Aorta (tissue), 5 donors: ENCODE measurements around the gene THRB. TPM values are rescaled to one million over a fixed set of nuclear protein-coding genes. Genes with fewer than 3 reads are reported as not detected.

Source experiments
- ATAC-seq: fragments of 200-7000 bp; cut with Tn5 transposase; one replicate; pipeline ENCODE4 v1.9.1; 2022; ENCODE audit warnings: moderate library complexity; ENCODE audit not compliant: low FRiP score
- DNase-seq, 2 donors: peaks; one replicate each; pipeline ENCODE4 v3.0.0-alpha.2; 2020
- H3K27ac ChIP-seq, 2 donors: one replicate each; pipeline ENCODE4 v1.5.1; 2013; ENCODE audit warnings: low read length in 2 of 2, mild to moderate bottlenecking in 2 of 2, moderate library complexity in 2 of 2, control low read depth in 1 of 2, inconsistent platforms in 1 of 2, low read depth in 1 of 2
- H3K27me3 ChIP-seq, 2 donors: one replicate each; pipeline ENCODE4 v1.6.1; 2013; ENCODE audit warnings: control low read depth in 1 of 2, low read length in 1 of 2, mild to moderate bottlenecking in 1 of 2, moderate library complexity in 1 of 2; ENCODE audit not compliant: insufficient read depth in 2 of 2, control insufficient read depth in 1 of 2
- H3K36me3 ChIP-seq, 2 donors: one replicate each; pipeline ENCODE4 v1.6.1; 2013; ENCODE audit warnings: control low read depth in 1 of 2, low read length in 1 of 2, mild to moderate bottlenecking in 1 of 2; ENCODE audit not compliant: insufficient read depth in 2 of 2, control insufficient read depth in 1 of 2
- H3K4me1 ChIP-seq, 2 donors: one replicate each; pipeline ENCODE4 v1.6.1; 2013; ENCODE audit warnings: low read length in 2 of 2, control low read depth in 1 of 2, mild to moderate bottlenecking in 1 of 2, moderate library complexity in 1 of 2; ENCODE audit not compliant: insufficient read depth in 2 of 2, control insufficient read depth in 1 of 2
- H3K4me3 ChIP-seq, 2 donors: one replicate each; pipeline ENCODE4 v1.5.1; 2013; ENCODE audit warnings: low read length in 2 of 2, control low read depth in 1 of 2, mild to moderate bottlenecking in 1 of 2
- H3K9me3 ChIP-seq: one replicate; pipeline ENCODE4 v1.6.1; 2013; ENCODE audit warnings: mild to moderate bottlenecking, low read length; ENCODE audit not compliant: control insufficient read depth
- WGBS, 2 donors: extraction: QIAGEN DNeasy Blood & Tissue Kit; methylation state at CpG; one replicate each; pipeline ENCODE4 v1.1.7; 2013; 5-methylcytosine and 5-hydroxymethylcytosine counted together
- intact Hi-C, 2 donors: fragments of 100-400 bp; cut with DNase I; formaldehyde crosslinking; loops; one replicate each; pipeline versions ENCODE4 v1.14.2 to v1.15.0; 2022
- polyA plus RNA-seq, 2 donors: library from polyadenylated mRNA; stranded (reverse); fragments of 200-250 nt; gene quantifications; one replicate each; pipeline ENCODE4 v1.2.3, GENCODE V29; 2013
- total RNA-seq, 2 donors: library from RNA; stranded (reverse); fragmentation: NEBNext Ultra II Directional; extraction: Animal tissue kit (Norgen Biotek cat#: 25700); gene quantifications; one replicate each; pipeline ENCODE4 v1.2.1, GENCODE V29; 2021
- donor health status: healthy with polysubstance abuse.
- donor health status: Bipolar disorder and iron deficiency.
- donor health status: DM: no; HTN: no; CAD: no.
- donor health status: DM: no; HTN: no; CAD: no.
- donor health status: DM: yes; HTN: yes; CAD: no.

Gene THRB
- total and polyA plus RNA-seq, 4 donors, result 20.2 to 77.9 (median 42.8) TPM

GRCh38 chr3:24254649-24255048 lies 240.0 kb downstream of the THRB start:
- H3K4me1 ChIP-seq, result peaks cover 8 to 22% of the 10 kb centered on the region in 2 donors
- no peaks in the 10 kb centered on the region for H3K27me3 ChIP-seq
- intact Hi-C loops, result no loop called here
- ATAC-seq, result no peak
- H3K9me3 ChIP-seq, result no peaks in the 10 kb centered on the region
- no peak overlapping the region for H3K4me3 ChIP-seq
- H3K36me3 ChIP-seq, result no peaks in the 10 kb centered on the region
- H3K27ac ChIP-seq, result peak overlapping the region in 1 of 2 donors; percentile 28
- DNase-seq, result no peak
- WGBS, 2 donors, result 0 to 5% methylated on average over 1 of the region's 1 CpG

GRCh38 chr3:24253336-24253735 lies 241.3 kb downstream of the THRB start:
- Histone ChIP-seq H3K27me3 (no peaks in the 10 kb centered on the region), H3K9me3 (no peaks in the 10 kb centered on the region), H3K27ac (peak overlapping the region in 1 of 2 donors; percentile 36), H3K36me3 (no peaks in the 10 kb centered on the region), H3K4me1 (peaks cover 7 to 22% of the 10 kb centered on the region in 2 donors), H3K4me3 (no peak overlapping the region)
- intact Hi-C loops, result no loop called here
- DNase-seq (no peak), ATAC-seq (no peak)
- 11 to 20% methylated on average over 1 of the region's 1 CpG for WGBS, 2 donors

DNA sequence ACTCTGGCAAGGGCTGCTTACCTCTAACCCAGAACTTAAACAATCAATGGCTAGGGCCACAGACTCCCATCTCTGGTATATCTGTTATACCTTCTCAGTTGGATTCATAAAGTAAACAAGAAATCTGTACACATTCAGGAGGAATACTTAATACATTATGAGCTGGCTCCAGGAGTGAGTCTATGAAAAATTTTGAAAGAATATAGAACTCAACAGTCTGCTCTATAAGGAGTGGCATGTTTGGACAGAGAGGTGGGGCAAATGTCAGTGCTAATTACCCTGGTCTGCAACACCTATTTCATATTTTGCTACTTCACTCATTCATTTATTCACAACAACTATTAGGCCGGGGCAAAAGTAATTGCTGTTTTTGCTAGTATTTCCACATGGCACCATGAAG lies 245.1 kb downstream of the THRB start:
- no peak for DNase-seq
- peaks cover 6 to 8% of the 10 kb centered on the region in 2 donors for H3K4me1 ChIP-seq
- H3K27ac ChIP-seq, result no peak overlapping the region
- ATAC-seq, result no peak
- no peaks in the 10 kb centered on the region for H3K36me3 ChIP-seq
- no peaks in the 10 kb centered on the region for H3K27me3 ChIP-seq
- no peak overlapping the region for H3K4me3 ChIP-seq
- intact Hi-C loops, result loop anchor here in 1 of 2 donors (10.0 kb wide), 1 partner anchor 1225 kb away; no protein-coding TSS in a partner anchor
- 97 to 100% methylated on average over 1 of the region's 1 CpG for WGBS, 2 donors
- H3K9me3 ChIP-seq, result no peaks in the 10 kb centered on the region

GRCh38 chr3:24245056-24245455 lies 249.6 kb downstream of the THRB start:
- ATAC-seq (no peak), DNase-seq (no peak)
- intact Hi-C loops, result loop anchor here in 1 of 2 donors (10.0 kb wide), 1 partner anchor 1230 kb away; no protein-coding TSS in a partner anchor
- Histone ChIP-seq H3K36me3 (no peaks in the 10 kb centered on the region), H3K4me3 (no peak overlapping the region), H3K9me3 (no peaks in the 10 kb centered on the region), H3K4me1 (peaks cover 3 to 6% of the 10 kb centered on the region in 2 donors), H3K27me3 (no peaks in the 10 kb centered on the region), H3K27ac (peak overlapping the region in 1 of 2 donors; percentile 17)
- 84 to 85% methylated on average over 2 of the region's 2 CpGs for WGBS, 2 donors

DNA sequence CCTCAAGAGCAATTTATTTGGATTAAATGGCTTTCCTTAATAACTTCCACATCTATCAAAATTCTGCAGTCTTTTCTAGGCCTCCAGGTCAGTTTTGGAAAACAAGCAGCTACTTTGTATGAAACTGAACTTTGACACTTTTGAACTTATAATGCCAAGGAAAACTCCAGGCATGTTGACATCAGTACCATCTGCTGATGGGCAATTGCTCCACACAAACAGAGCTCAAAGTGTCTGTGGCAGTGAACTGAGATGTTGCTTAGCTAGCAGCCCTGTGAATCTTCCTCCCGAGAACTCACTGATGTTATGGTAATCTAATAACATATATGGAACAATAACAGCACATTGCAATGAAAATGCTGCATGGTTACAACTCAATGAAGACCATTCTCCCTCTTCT lies 250.2 kb downstream of the THRB start:
- intact Hi-C loops, result loop anchor here in 1 of 2 donors (10.0 kb wide), 1 partner anchor 1230 kb away; no protein-coding TSS in a partner anchor
- DNase-seq (no peak), ATAC-seq (no peak)
- WGBS, 2 donors, result 90 to 96% methylated on average over 1 of the region's 1 CpG
- H3K9me3 ChIP-seq, result no peaks in the 10 kb centered on the region
- no peaks in the 10 kb centered on the region for H3K36me3 ChIP-seq
- peaks cover 0 to 6% of the 10 kb centered on the region in 2 donors for H3K4me1 ChIP-seq
- H3K27ac ChIP-seq, result no peak overlapping the region
- H3K4me3 ChIP-seq, result no peak overlapping the region
- H3K27me3 ChIP-seq, result no peaks in the 10 kb centered on the region

- WGBS, 2 donors, result 2 to 6% methylated on average over 6 of the region's 6 CpGs
- Histone ChIP-seq H3K9me3 (no peaks in the 10 kb centered on the region), H3K4me3 (no peak overlapping the region), H3K4me1 (peaks cover 8 to 13% of the 10 kb centered on the region in 2 donors), H3K27ac (peak overlapping the region; percentile 24 to 71), H3K27me3 (no peaks in the 10 kb centered on the region), H3K36me3 (no peaks in the 10 kb centered on the region)
- peak; percentile 69 for ATAC-seq
- DNase-seq, result peak; percentile 69 to 81
- intact Hi-C loops, result loop anchor here in 1 of 2 donors (10.0 kb wide), 1 partner anchor 1233 kb away; no protein-coding TSS in a partner anchor
Observed at GRCh38 chr3:24242012-24242698, 252.5 kb downstream of the THRB start.

GRCh38 chr3:24240306-24240705 lies 254.3 kb downstream of the THRB start:
- no peaks in the 10 kb centered on the region for H3K9me3 ChIP-seq
- intact Hi-C loops, result loop anchor here in 1 of 2 donors (10.0 kb wide), 1 partner anchor 1234 kb away; no protein-coding TSS in a partner anchor
- 88% methylated on average over 6 of the region's 6 CpGs for WGBS, 2 donors
- peaks cover 8 to 13% of the 10 kb centered on the region in 2 donors for H3K4me1 ChIP-seq
- H3K27ac ChIP-seq, result peak overlapping the region; percentile 19 to 73
- no peak for ATAC-seq
- H3K27me3 ChIP-seq, result no peaks in the 10 kb centered on the region
- H3K4me3 ChIP-seq, result no peak overlapping the region
- no peaks in the 10 kb centered on the region for H3K36me3 ChIP-seq
- DNase-seq, result no peak

DNA sequence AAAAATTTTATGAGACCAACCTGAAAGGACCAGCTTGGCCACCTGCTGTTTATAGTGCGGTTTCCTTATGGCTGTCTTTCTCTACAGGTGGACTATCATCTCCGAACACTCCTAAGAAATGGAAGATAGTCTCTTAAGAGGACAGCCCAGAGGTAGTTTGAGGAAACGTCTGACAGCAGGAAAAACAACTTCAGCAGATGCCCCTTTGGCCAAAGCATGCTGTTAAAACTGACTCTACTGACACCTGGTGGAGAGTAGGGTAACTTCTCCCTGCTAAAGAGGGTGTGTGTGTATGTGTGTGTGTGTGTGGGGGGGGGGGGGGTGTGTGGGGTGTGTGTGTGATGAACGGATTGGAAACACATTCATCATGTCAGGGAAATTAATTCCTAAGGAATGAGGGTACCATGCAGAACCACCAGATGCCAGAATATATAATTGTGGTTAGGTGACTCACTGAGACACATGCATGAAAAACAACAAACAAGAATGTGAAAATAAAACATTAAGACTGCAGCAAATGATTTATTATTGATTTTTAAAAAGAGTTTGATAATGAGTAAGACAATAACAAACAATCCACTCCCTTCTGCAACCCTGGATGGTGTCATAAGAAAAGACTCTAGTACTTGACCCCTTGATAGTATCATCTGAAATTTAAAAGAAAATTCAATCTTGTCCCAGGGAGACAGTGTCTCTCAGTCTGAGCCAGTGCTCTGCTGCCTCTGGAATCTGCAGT lies 256.5 kb downstream of the THRB start:
- peaks cover 11 to 15% of the 10 kb centered on the region in 2 donors for H3K4me1 ChIP-seq
- DNase-seq (no peak), ATAC-seq (peak; percentile 70)
- no peaks in the 10 kb centered on the region for H3K27me3 ChIP-seq
- H3K27ac ChIP-seq, result peak overlapping the region; percentile 94 to 95
- intact Hi-C loops, result loop anchor here (1.0 to 10.0 kb wide), 6 partner anchors 51 to 447 kb away; no protein-coding TSS in a partner anchor
- no peak overlapping the region for H3K4me3 ChIP-seq
- H3K36me3 ChIP-seq, result peaks cover 0 to 2% of the 10 kb centered on the region in 2 donors
- WGBS, 2 donors, result 20 to 23% methylated on average over 4 of the region's 4 CpGs
- H3K9me3 ChIP-seq, result no peaks in the 10 kb centered on the region
